MM.1S (cell line): ENCODE measurements around the gene SKIC2.
"Not testable (repeated sequence)": the region's sequence is repeated elsewhere in the genome, so short reads cannot be mapped to it uniquely, and the experiment has no call there.

ENCODE experiments used
- CTCF ChIP-seq: fragments of 300-600 bp; sonication (generic); IDR thresholded peaks from 2 replicates; pipeline ENCODE4 v1.5.1; 2016; ENCODE audit warnings: antibody characterized with exemption, low read length, mixed read lengths
- EZH2 ChIP-seq: fragments of 300-600 bp; sonication (generic); optimal IDR thresholded peaks from 2 replicates; pipeline ENCODE3; 2017; ENCODE audit warnings: low read depth, mild to moderate bottlenecking, antibody characterized with exemption, low read length, mixed read lengths
- EZH2phosphoT487 ChIP-seq: fragments of 300-600 bp; sonication (generic); IDR thresholded peaks from 2 replicates; pipeline ENCODE4 v1.6.1; 2018; ENCODE audit warnings: antibody characterized with exemption, low read length

GRCh38 chr6:32009537-32009936, 50.6 kb downstream of the SKIC2 start:
- TF ChIP-seq CTCF, EZH2, EZH2phosphoT487: not testable (repeated sequence)
